SK-N-SH (cell line): Measurements from ENCODE around the gene DSCAM.

Experiments used
- CTCF ChIP-seq: fragments of 200-600 bp; sonication (generic); IDR thresholded peaks from 2 replicates; pipeline ENCODE4 v1.6.1; 2017; ENCODE audit warnings: antibody characterized with exemption, mild to moderate bottlenecking, moderate library complexity
- EP300 ChIP-seq, 2 experiments: IDR thresholded peaks; 2 replicates each; pipeline versions ENCODE4 v1.4.0 to v1.6.1; 2012; ENCODE audit warnings: borderline replicate concordance in 1 of 2, low read depth in 1 of 2, low read length in 1 of 2
- EZH2phosphoT487 ChIP-seq: fragments of 200-600 bp; sonication (generic); IDR thresholded peaks from 2 replicates; pipeline ENCODE4 v1.6.1; 2017; ENCODE audit warnings: low read depth, mixed run types, mild to moderate bottlenecking, antibody characterized with exemption, moderate library complexity, borderline replicate concordance
- FOXJ3 ChIP-seq: sonication (generic); formaldehyde crosslinking; IDR thresholded peaks from 2 replicates; pipeline ENCODE4 v1.5.1; 2020; ENCODE audit warnings: mild to moderate bottlenecking, missing genetic modification reagents
- GABPA ChIP-seq: IDR thresholded peaks from 2 replicates; pipeline ENCODE4 v1.4.0; 2012; ENCODE audit warnings: low read depth, mild to moderate bottlenecking
- PBX3 ChIP-seq: IDR thresholded peaks from 2 replicates; pipeline ENCODE4; 2012
- POLR2AphosphoS5 ChIP-seq: IDR thresholded peaks from 2 replicates; pipeline ENCODE4 v1.6.1; 2012; ENCODE audit warnings: low read depth, low read length
- RFX5 ChIP-seq: IDR thresholded peaks from 2 replicates; pipeline ENCODE4 v1.6.1; 2012; ENCODE audit warnings: mild to moderate bottlenecking, improper control_type of control experiment, low read length
- TCF12 ChIP-seq: IDR thresholded peaks from 2 replicates; pipeline ENCODE4 v1.4.0; 2012
- USF2 ChIP-seq: fragments of 150-350 bp; IDR thresholded peaks from 2 replicates; pipeline ENCODE4 v1.6.1; 2017; ENCODE audit warnings: antibody characterized with exemption, low read length, low read depth, borderline replicate concordance
- ZBTB33 ChIP-seq: IDR thresholded peaks from 2 replicates; pipeline ENCODE4 v1.4.0; 2012; ENCODE audit warnings: low read depth, borderline replicate concordance

GRCh38 chr21:40595806-40596205 is 251.2 kb downstream of the DSCAM start:
- TF ChIP-seq POLR2AphosphoS5: no peak
- TF ChIP-seq ZBTB33: no peak
- TF ChIP-seq EZH2phosphoT487: no peak
- TF ChIP-seq CTCF: no peak
- TF ChIP-seq EP300 (IDR thresholded peaks at IDR 0.05; ENCODE audit: borderline replicate concordance in 1 of 2, low read depth in 1 of 2, low read length in 1 of 2): no peak
- TF ChIP-seq PBX3: no peak
- no peak for TF ChIP-seq USF2
- no peak for TF ChIP-seq RFX5
- TF ChIP-seq FOXJ3 (CRISPR knock-in tag): no peak
- no peak for TF ChIP-seq TCF12
- no peak for TF ChIP-seq GABPA
